Eye (tissue), 1 donor: Measurements from ENCODE around the gene TUBGCP3.

ENCODE experiments used
- DNase-seq: peaks from one replicate; pipeline ENCODE4 v3.0.0-alpha.2; 2015

Gene TUBGCP3

GRCh38 chr13:112473818-112474217 is 114.1 kb downstream of the TUBGCP3 start:
- DNase-seq: no peak

GRCh38 chr13:112469071-112469745 is 118.7 kb downstream of the TUBGCP3 start:
- no peak for DNase-seq

GRCh38 chr13:112468069-112468468 is 119.9 kb downstream of the TUBGCP3 start:
- no peak for DNase-seq

- no peak for DNase-seq
These were observed 120.7 kb downstream of the TUBGCP3 start for GRCh38 chr13:112467236-112467635.

- no peak for DNase-seq
These were observed 121.6 kb downstream of the TUBGCP3 start for GRCh38 chr13:112466132-112467058.

GRCh38 chr13:112465251-112466131 is 122.5 kb downstream of the TUBGCP3 start:
- no peak for DNase-seq

- no peak for DNase-seq
These were observed 123.2 kb downstream of the TUBGCP3 start for GRCh38 chr13:112464720-112465119.

- no peak for DNase-seq
These were observed 125.5 kb downstream of the TUBGCP3 start for GRCh38 chr13:112462408-112462807.

GRCh38 chr13:112457485-112457884 is 130.5 kb downstream of the TUBGCP3 start:
- DNase-seq: no peak

GRCh38 chr13:112457081-112457480 is 130.9 kb downstream of the TUBGCP3 start:
- DNase-seq: no peak

- no peak for DNase-seq
These were observed 131.6 kb downstream of the TUBGCP3 start for GRCh38 chr13:112456138-112457056.

GRCh38 chr13:112455476-112456059 is 132.4 kb downstream of the TUBGCP3 start:
- DNase-seq: no peak

GRCh38 chr13:112454648-112455334 is 133.2 kb downstream of the TUBGCP3 start:
- no peak for DNase-seq

- DNase-seq: peak; percentile 14
These were observed 133.9 kb downstream of the TUBGCP3 start for GRCh38 chr13:112453874-112454647.

- peak; percentile 39 for DNase-seq
These were observed 134.6 kb downstream of the TUBGCP3 start for GRCh38 chr13:112453207-112453829.

- DNase-seq: no peak
These were observed 135.4 kb downstream of the TUBGCP3 start for GRCh38 chr13:112452380-112453206.

- DNase-seq: no peak
These were observed 136.2 kb downstream of the TUBGCP3 start for GRCh38 chr13:112451512-112452379.

GRCh38 chr13:112450904-112451240 is 137.1 kb downstream of the TUBGCP3 start:
- peak; percentile 40 for DNase-seq
